Measurements from ENCODE around the gene KAT5.
"Not testable (repeated sequence)": the region's sequence is repeated elsewhere in the genome, so short reads cannot be mapped to it uniquely, and the experiment has no call there.

The KAT5 gene

DNA sequence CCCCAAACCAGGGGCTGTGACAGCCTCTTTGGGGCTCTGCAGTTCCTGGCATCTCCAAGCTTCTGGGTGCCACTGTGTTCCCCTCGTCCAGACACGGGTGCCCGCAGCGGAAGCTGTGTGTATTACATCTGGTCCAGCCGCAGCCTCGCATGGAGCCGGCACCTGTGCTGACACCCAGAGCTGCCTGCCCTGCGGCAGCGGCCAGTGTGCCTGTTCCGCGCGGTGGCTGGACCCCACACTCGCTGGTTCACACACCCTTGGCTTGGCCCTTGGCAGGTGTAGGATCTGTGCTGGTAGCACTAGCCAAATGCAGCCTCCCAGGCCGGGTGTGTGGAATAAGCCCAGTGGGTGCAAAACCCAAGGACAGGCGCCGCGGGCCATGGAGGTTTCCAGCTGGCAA lies 33.0 kb downstream of the KAT5 start:
- DNase-seq: no peak

DNA sequence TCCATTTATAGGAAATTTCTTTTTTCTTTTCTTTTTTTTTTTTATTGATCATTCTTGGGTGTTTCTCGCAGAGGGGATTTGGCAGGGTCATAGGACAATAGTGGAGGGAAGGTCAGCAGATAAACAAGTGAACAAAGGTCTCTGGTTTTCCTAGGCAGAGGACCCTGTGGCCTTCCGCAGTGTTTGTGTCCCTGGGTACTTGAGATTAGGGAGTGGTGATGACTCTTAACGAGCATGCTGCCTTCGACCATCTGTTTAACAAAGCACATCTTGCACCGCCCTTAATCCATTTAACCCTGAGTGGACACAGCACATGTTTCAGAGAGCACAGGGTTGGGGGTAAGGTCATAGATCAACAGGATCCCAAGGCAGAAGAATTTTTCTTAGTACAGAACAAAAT lies 50.1 kb downstream of the KAT5 start:
- DNase-seq: not testable (repeated sequence)

DNA sequence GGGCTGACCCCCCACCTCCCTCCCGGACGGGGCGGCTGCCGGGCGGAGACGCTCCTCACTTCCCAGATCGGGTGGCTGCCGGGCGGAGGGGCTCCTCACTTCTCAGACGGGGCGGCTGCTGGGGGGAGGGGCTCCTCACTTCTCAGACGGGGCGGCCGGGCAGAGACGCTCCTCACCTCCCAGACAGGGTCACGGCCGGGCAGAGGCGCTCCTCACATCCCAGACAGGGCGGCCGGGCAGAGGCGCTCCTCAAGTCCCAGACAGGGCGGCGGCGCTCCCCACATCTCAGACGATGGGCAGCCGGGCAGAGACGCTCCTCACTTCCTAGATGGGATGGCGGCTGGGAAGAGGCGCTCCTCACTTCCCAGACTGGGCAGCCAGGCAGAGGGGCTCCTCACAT lies 50.8 kb downstream of the KAT5 start:
- DNase-seq: not testable (repeated sequence)

DNA sequence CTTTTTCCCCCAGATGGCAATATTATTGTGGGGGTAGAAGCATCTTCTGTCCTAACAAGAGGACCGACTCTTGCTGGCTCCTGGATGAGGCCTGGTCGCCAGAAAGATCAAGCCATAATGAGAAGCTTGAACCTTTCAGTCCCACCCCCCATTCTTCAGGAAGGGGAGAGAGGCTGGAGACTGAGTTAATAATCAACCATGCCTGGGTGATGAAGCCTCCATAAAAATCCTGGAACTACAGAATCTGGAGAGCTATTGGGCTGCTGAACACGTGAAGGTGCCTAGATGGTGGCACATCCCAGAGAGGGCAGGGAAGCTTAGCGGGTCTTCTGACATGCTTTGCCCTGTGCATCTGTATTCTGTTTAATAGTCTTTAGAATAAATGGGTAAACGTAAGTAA lies 52.4 kb downstream of the KAT5 start:
- DNase-seq: no peak

DNA sequence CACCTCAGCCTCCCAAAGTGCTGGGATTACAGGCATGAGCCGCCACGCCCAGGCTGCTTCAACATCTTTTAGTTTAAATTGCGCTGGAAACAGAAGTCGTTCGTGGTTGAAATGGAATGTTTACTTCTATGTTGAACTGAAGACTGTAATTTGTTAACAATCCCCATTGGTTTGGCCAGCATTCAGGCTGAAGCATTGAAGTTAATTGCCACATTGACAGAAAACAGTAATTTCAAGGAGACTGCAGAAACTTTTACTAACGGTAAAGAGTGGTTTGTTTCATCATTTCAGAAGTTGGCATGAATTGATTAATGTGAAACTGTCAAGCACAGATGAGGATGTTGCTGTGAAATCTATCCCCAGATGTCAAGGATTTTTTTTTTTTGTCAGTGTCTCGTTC lies 54.5 kb downstream of the KAT5 start:
- DNase-seq: no peak

DNA sequence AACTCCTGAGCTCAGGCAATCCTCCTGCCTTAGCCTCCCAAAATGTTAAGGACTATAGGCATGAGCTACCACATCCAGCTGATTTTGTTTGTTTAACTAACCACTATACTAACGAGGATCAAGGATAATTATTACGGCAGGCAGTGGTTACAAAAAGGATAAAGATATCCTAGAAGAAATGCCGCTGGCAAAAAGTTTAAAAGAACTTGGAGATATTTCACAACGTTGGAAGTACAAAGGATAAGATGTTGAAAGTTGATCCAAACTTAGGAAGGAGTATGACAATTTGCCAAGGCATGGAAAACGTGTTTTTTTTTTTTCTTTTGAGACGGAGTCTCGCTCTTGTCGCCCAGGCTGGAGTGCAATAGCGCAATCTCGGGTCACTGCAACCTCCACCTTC lies 55.4 kb downstream of the KAT5 start:
- DNase-seq: no peak

DNA sequence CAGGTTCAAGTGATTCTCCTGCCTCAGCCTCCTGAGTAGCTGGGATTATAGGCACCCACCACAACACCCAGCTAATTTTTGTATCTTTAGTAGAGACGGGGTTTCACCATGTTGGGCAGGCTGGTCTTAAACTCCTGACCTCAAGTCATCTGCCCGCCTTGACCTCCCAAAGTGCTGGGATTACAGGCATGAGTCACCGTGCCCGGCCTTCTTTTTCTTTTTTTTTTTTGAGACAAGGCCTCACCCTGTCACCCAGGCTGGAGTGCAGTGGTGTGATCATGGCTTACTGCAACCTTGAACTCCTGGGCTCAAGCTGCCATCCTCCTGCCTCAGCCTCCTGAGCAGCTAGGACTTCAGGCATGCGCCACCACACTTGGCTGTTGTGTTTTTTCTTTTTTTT lies 55.8 kb downstream of the KAT5 start:
- DNase-seq: not testable (repeated sequence)

Measured in NCI-H1105 (cell line).